ENCODE measurements around the gene RND3.

The RND3 gene

GRCh38 chr2:150474326-150475074 lies 13.0 kb downstream of the RND3 start:
- H3K9ac ChIP-seq (ENCODE audit: low read length), result no peak overlapping the region
- no peaks in the 10 kb centered on the region for H3K27me3 ChIP-seq (ENCODE audit: control insufficient read depth, insufficient read depth, low read length)
- H3K9me3 ChIP-seq (ENCODE audit: control insufficient read depth, insufficient read depth, low read depth, low read length), result no peaks in the 10 kb centered on the region
- H3K4me1 ChIP-seq (ENCODE audit: control insufficient read depth, insufficient read depth, low read length), result peaks cover 28% of the 10 kb centered on the region
- no peak overlapping the region for H3K4me3 ChIP-seq (ENCODE audit: low read depth, low read length)
- no peak overlapping the region for H3K27ac ChIP-seq (ENCODE audit: low read depth, low read length)
- H3K36me3 ChIP-seq (ENCODE audit: control insufficient read depth, insufficient read depth, low read length), result peaks cover 76% of the 10 kb centered on the region

DNA sequence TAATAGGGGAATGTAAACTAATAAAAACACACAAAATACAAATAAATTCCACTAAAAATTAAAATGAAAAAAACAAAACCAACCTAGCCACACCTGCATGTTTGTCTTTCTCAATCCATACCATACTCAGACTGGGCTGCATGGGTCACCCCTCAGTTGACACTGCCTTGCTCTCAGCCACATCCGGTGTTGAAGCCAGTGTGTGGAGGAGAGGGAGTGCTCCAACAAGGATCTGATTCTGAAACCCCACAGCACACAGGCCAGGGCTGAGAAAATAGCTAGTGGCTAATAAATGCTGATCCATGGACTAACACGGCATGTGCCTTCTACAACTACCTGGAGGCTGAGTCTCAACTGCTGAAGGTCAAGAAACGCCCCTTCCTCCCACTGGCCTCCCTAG lies 13.7 kb downstream of the RND3 start:
- peaks cover 83% of the 10 kb centered on the region for H3K36me3 ChIP-seq (ENCODE audit: control insufficient read depth, insufficient read depth, low read length)
- H3K4me1 ChIP-seq (ENCODE audit: control insufficient read depth, insufficient read depth, low read length), result peaks cover 21% of the 10 kb centered on the region
- H3K27ac ChIP-seq (ENCODE audit: low read depth, low read length), result no peak overlapping the region
- no peaks in the 10 kb centered on the region for H3K27me3 ChIP-seq (ENCODE audit: control insufficient read depth, insufficient read depth, low read length)
- H3K9me3 ChIP-seq (ENCODE audit: control insufficient read depth, insufficient read depth, low read depth, low read length), result no peaks in the 10 kb centered on the region
- H3K9ac ChIP-seq (ENCODE audit: low read length), result no peak overlapping the region
- no peak overlapping the region for H3K4me3 ChIP-seq (ENCODE audit: low read depth, low read length)

- H3K27me3 ChIP-seq (ENCODE audit: control insufficient read depth, insufficient read depth, low read length), result no peaks in the 10 kb centered on the region
- no peak overlapping the region for H3K27ac ChIP-seq (ENCODE audit: low read depth, low read length)
- H3K36me3 ChIP-seq (ENCODE audit: control insufficient read depth, insufficient read depth, low read length), result peaks cover 90% of the 10 kb centered on the region
- H3K4me3 ChIP-seq (ENCODE audit: low read depth, low read length), result no peak overlapping the region
- no peak overlapping the region for H3K9ac ChIP-seq (ENCODE audit: low read length)
- peaks cover 8% of the 10 kb centered on the region for H3K4me1 ChIP-seq (ENCODE audit: control insufficient read depth, insufficient read depth, low read length)
- no peaks in the 10 kb centered on the region for H3K9me3 ChIP-seq (ENCODE audit: control insufficient read depth, insufficient read depth, low read depth, low read length)
Measured at GRCh38 chr2:150472511-150472899, 15.0 kb downstream of the RND3 start.

- peaks cover 3% of the 10 kb centered on the region; the same call in 1 of the 2 replicates for H3K4me1 ChIP-seq (ENCODE audit: control insufficient read depth, insufficient read depth, low read length)
Measured at GRCh38 chr2:150471813-150472510, 15.5 kb downstream of the RND3 start.

DNA sequence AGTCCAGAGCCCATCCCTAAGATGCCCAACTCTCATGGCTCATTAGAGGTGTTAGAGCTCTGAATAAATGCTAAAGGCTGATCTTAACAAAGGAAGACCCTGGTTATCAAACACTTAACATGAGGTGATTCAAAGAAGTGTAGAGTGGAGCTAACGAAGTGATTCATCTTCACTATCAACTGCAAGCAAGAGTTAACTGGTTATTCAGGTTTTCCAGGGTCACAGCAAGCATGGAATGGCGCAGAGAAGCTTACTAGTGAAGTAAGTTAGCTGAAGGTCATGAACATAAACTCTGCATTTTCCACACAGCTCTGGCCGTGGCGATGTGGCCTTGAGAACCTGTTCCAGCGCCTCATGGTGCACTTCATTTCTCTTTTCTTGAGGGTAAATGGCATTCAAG lies 17.0 kb downstream of the RND3 start:
- peaks cover 74% of the 10 kb centered on the region for H3K36me3 ChIP-seq (ENCODE audit: control insufficient read depth, insufficient read depth, low read length)
- H3K27me3 ChIP-seq (ENCODE audit: control insufficient read depth, insufficient read depth, low read length), result no peaks in the 10 kb centered on the region
- no peak overlapping the region for H3K4me3 ChIP-seq (ENCODE audit: low read depth, low read length)
- no peak overlapping the region for H3K27ac ChIP-seq (ENCODE audit: low read depth, low read length)
- no peak overlapping the region for H3K9ac ChIP-seq (ENCODE audit: low read length)
- H3K4me1 ChIP-seq (ENCODE audit: control insufficient read depth, insufficient read depth, low read length), result peaks cover 3% of the 10 kb centered on the region; the same call in 1 of the 2 replicates
- H3K9me3 ChIP-seq (ENCODE audit: control insufficient read depth, insufficient read depth, low read depth, low read length), result no peaks in the 10 kb centered on the region

More at GRCh38 chr2:150471813-150472510, 15.5 kb downstream of the RND3 start:
- Histone ChIP-seq H3K4me3 (ENCODE audit: low read depth, low read length) (no peak overlapping the region), H3K9me3 (ENCODE audit: control insufficient read depth, insufficient read depth, low read depth, low read length) (no peaks in the 10 kb centered on the region), H3K36me3 (ENCODE audit: control insufficient read depth, insufficient read depth, low read length) (peaks cover 88% of the 10 kb centered on the region), H3K9ac (ENCODE audit: low read length) (no peak overlapping the region), H3K27me3 (ENCODE audit: control insufficient read depth, insufficient read depth, low read length) (no peaks in the 10 kb centered on the region), H3K27ac (ENCODE audit: low read depth, low read length) (no peak overlapping the region)

GRCh38 chr2:150469706-150470274 lies 17.7 kb downstream of the RND3 start:
- H3K4me1 ChIP-seq (ENCODE audit: control insufficient read depth, insufficient read depth, low read length), result peaks cover 3% of the 10 kb centered on the region; the same call in 1 of the 2 replicates
- H3K9me3 ChIP-seq (ENCODE audit: control insufficient read depth, insufficient read depth, low read depth, low read length), result no peaks in the 10 kb centered on the region
- peaks cover 67% of the 10 kb centered on the region for H3K36me3 ChIP-seq (ENCODE audit: control insufficient read depth, insufficient read depth, low read length)
- no peak overlapping the region for H3K4me3 ChIP-seq (ENCODE audit: low read depth, low read length)
- no peak overlapping the region for H3K27ac ChIP-seq (ENCODE audit: low read depth, low read length)
- no peak overlapping the region for H3K9ac ChIP-seq (ENCODE audit: low read length)
- H3K27me3 ChIP-seq (ENCODE audit: control insufficient read depth, insufficient read depth, low read length), result no peaks in the 10 kb centered on the region

DNA sequence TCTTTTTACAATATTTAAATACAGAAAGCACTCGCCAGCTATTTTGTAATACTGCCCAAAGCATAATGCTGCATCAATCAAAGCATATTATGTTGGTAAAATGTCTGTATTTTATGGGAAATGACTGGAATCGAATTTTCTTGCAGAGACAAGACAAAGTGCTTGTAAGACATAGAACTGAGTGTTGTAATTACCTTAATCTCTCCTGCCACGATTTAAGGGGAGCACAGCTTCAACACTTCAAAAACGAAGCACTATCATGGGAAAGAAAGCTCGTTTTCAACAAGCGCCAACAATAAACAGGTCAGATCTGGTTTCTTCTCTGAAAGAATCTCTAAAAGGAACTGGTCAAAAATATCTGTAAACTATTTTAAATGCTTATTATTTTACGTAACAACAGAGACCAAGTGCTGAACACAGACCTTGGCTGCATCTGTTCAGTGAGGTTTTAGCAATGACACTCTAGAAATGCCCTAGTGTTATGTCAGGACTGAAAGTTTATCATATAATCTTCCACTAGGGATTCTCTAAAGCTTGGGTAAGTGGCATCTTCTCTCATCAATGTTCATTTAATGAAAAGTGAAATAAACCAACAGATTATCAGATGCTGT lies 19.0 kb downstream of the RND3 start:
- H3K27ac ChIP-seq (ENCODE audit: low read depth, low read length), result no peak overlapping the region
- H3K27me3 ChIP-seq (ENCODE audit: control insufficient read depth, insufficient read depth, low read length), result no peaks in the 10 kb centered on the region
- H3K4me1 ChIP-seq (ENCODE audit: control insufficient read depth, insufficient read depth, low read length), result peaks cover 3% of the 10 kb centered on the region; the same call in 1 of the 2 replicates
- H3K4me3 ChIP-seq (ENCODE audit: low read depth, low read length), result no peak overlapping the region
- H3K9me3 ChIP-seq (ENCODE audit: control insufficient read depth, insufficient read depth, low read depth, low read length), result no peaks in the 10 kb centered on the region
- H3K9ac ChIP-seq (ENCODE audit: low read length), result no peak overlapping the region
- H3K36me3 ChIP-seq (ENCODE audit: control insufficient read depth, insufficient read depth, low read length), result peaks cover 54% of the 10 kb centered on the region

- peaks cover 45% of the 10 kb centered on the region for H3K36me3 ChIP-seq (ENCODE audit: control insufficient read depth, insufficient read depth, low read length)
Measured at GRCh38 chr2:150467621-150467963, 19.9 kb downstream of the RND3 start.

GRCh38 chr2:150466741-150467620 lies 20.5 kb downstream of the RND3 start:
- no peaks in the 10 kb centered on the region for H3K27me3 ChIP-seq (ENCODE audit: control insufficient read depth, insufficient read depth, low read length)
- peaks cover 39% of the 10 kb centered on the region for H3K36me3 ChIP-seq (ENCODE audit: control insufficient read depth, insufficient read depth, low read length)
- no peaks in the 10 kb centered on the region for H3K9me3 ChIP-seq (ENCODE audit: control insufficient read depth, insufficient read depth, low read depth, low read length)
- peaks cover 3% of the 10 kb centered on the region; the same call in 1 of the 2 replicates for H3K4me1 ChIP-seq (ENCODE audit: control insufficient read depth, insufficient read depth, low read length)
- no peak overlapping the region for H3K27ac ChIP-seq (ENCODE audit: low read depth, low read length)
- no peak overlapping the region for H3K9ac ChIP-seq (ENCODE audit: low read length)
- no peak overlapping the region for H3K4me3 ChIP-seq (ENCODE audit: low read depth, low read length)

More at GRCh38 chr2:150467621-150467963, 19.9 kb downstream of the RND3 start:
- Histone ChIP-seq H3K27me3 (ENCODE audit: control insufficient read depth, insufficient read depth, low read length) (no peaks in the 10 kb centered on the region), H3K9me3 (ENCODE audit: control insufficient read depth, insufficient read depth, low read depth, low read length) (no peaks in the 10 kb centered on the region), H3K4me3 (ENCODE audit: low read depth, low read length) (no peak overlapping the region), H3K9ac (ENCODE audit: low read length) (no peak overlapping the region), H3K27ac (ENCODE audit: low read depth, low read length) (no peak overlapping the region), H3K4me1 (ENCODE audit: control insufficient read depth, insufficient read depth, low read length) (peaks cover 3% of the 10 kb centered on the region; the same call in 1 of the 2 replicates)

All from HUES6 (cell line).